K562 (cell line): ENCODE data around the gene RSPH6A. TPM values are rescaled to one million over a fixed set of nuclear protein-coding genes. Genes with fewer than 3 reads are reported as not detected.

Source experiments
- ATAC-seq: fragments of 200-7000 bp; cut with Tn5 transposase; 3 replicates; pipeline ENCODE4 v1.9.1; 2020; ENCODE audit warnings: moderate library complexity
- BruUV-seq: library from RNA; stranded (reverse); fragments of 400-500 nt; replicated peaks from 2 replicates; lab custom pipeline; 2021; lab: Mats Ljungman, UMichigan
- CTCF ChIA-PET: fragments of 300-600 bp; formaldehyde crosslinking; extraction: SDS; loops from one replicate; lab custom pipeline; 2021; ENCODE audit warnings: low intra/inter-chr PET ratio; lab: Yijun Ruan, JAX
- POLR2A ChIA-PET: fragments of 300-600, 350-650 bp; sonication (Branson Sonifier 250); formaldehyde crosslinking; extraction: SDS; loops from one replicate; lab custom pipeline; 2021; ENCODE audit warnings: antibody characterized with exemption, inconsistent platforms; lab: Yijun Ruan, JAX
- DNase-seq, 4 experiments: peaks; one replicate each; pipeline versions ENCODE4 v3.0.0 to v3.0.0-alpha.2; 2011 to 2018; ENCODE audit warnings: low spot score in 3 of 4, mixed read lengths in 3 of 4; ENCODE audit errors: extremely low read depth in 1 of 4
- FAIRE-seq: peaks from 2 replicates; lab custom pipeline; 2011; peaks lifted over from hg19 to GRCh38; lab: Jason Lieb, UNC
- H2AFZ ChIP-seq: 2 replicates; pipeline ENCODE4 v1.6.0; 2011; ENCODE audit warnings: low read depth, low read length, control low read depth, inconsistent platforms
- H3K27ac ChIP-seq: fragments of 200-600 bp; 3 replicates; pipeline ENCODE4 v1.8.0; 2011; ENCODE audit warnings: low read depth, mild to moderate bottlenecking, control low read depth, inconsistent platforms, low read length, moderate library complexity, mixed read lengths; ENCODE audit errors: extremely low read depth
- H3K27me3 ChIP-seq, 2 experiments: fragments of 300-600 bp in 1 of 2; 2 replicates in 1 of 2; 3 replicates in 1 of 2; pipeline versions ENCODE4 v1.6.0 to v1.8.0; 2011; ENCODE audit warnings: inconsistent platforms in 2 of 2, low read length in 2 of 2, mild to moderate bottlenecking in 1 of 2, mixed read lengths in 1 of 2, moderate library complexity in 1 of 2; ENCODE audit not compliant: control insufficient read depth in 2 of 2, insufficient read depth in 2 of 2
- H3K36me3 ChIP-seq: fragments of 300-600 bp; 3 replicates; pipeline ENCODE4 v1.8.0; 2011; ENCODE audit warnings: mild to moderate bottlenecking, low read length, inconsistent platforms; ENCODE audit not compliant: control insufficient read depth, insufficient read depth
- H3K4me1 ChIP-seq, 2 experiments: fragments of 200-600 bp in 1 of 2; replicated peaks in 1 of 2; 2 replicates in 1 of 2; 3 replicates in 1 of 2; pipeline versions ENCODE4 v1.5.1 to v1.8.0; 2011; ENCODE audit warnings: inconsistent platforms in 2 of 2, low read length in 2 of 2, mild to moderate bottlenecking in 1 of 2, mixed read lengths in 1 of 2, moderate library complexity in 1 of 2; ENCODE audit not compliant: control insufficient read depth in 2 of 2, insufficient read depth in 2 of 2
- H3K4me2 ChIP-seq: 2 replicates; pipeline ENCODE4 v1.6.1; 2011; ENCODE audit warnings: low read length, control low read depth, inconsistent platforms, mixed read lengths; ENCODE audit not compliant: insufficient read depth
- H3K4me3 ChIP-seq: fragments of 200-600 bp; sonication (generic), shearing (Covaris generic); 2 replicates; pipeline ENCODE4 v1.5.1; 2016; ENCODE audit warnings: control low read depth, inconsistent platforms
- H3K79me2 ChIP-seq: fragments of 200-600 bp; 3 replicates; pipeline ENCODE4 v1.8.0; 2011; ENCODE audit warnings: low read length, inconsistent platforms; ENCODE audit not compliant: control insufficient read depth, insufficient read depth
- H3K9ac ChIP-seq, 2 experiments: 2 replicates each; pipeline versions ENCODE4 v1.6.0 to v1.6.1; 2011; ENCODE audit warnings: low read depth in 2 of 2, low read length in 2 of 2, control low read depth in 1 of 2, inconsistent platforms in 1 of 2, mild to moderate bottlenecking in 1 of 2, mixed read lengths in 1 of 2; ENCODE audit not compliant: insufficient read depth in 1 of 2
- H3K9me1 ChIP-seq: one replicate; pipeline ENCODE4 v1.6.0; 2011; ENCODE audit warnings: inconsistent platforms, mild to moderate bottlenecking, low read length, moderate library complexity; ENCODE audit not compliant: control insufficient read depth, insufficient read depth
- H3K9me3 ChIP-seq: replicated peaks from 2 replicates; pipeline ENCODE4 v1.5.1; 2011; ENCODE audit warnings: low read depth, low read length, inconsistent platforms; ENCODE audit not compliant: control insufficient read depth, insufficient read depth
- H4K20me1 ChIP-seq: replicated peaks from 2 replicates; pipeline ENCODE4 v1.6.1; 2011; ENCODE audit warnings: low read length, inconsistent platforms, mixed read lengths; ENCODE audit not compliant: control insufficient read depth, insufficient read depth
- BCOR ChIP-seq: fragments of 450-650 bp; IDR thresholded peaks from 2 replicates; pipeline ENCODE4 v1.6.1; 2016
- KDM1A ChIP-seq, 2 experiments: fragments of 450-650 bp; IDR thresholded peaks; 2 replicates each; pipeline ENCODE4 v1.6.1; 2016; ENCODE audit warnings: mild to moderate bottlenecking in 2 of 2
- LCOR ChIP-seq: sonication (generic); formaldehyde crosslinking; IDR thresholded peaks from 2 replicates; pipeline ENCODE4 v1.8.0; 2022; ENCODE audit warnings: mild to moderate bottlenecking, missing genetic modification reagents
- PCBP1 ChIP-seq: fragments of 200-400 bp; formaldehyde crosslinking; IDR thresholded peaks from 2 replicates; pipeline ENCODE4 v1.6.1; 2018; ENCODE audit warnings: mild to moderate bottlenecking, low read depth, low read length; ENCODE audit not compliant: poor library complexity, severe bottlenecking
- PRDM10 ChIP-seq: fragments of 450-650 bp; IDR thresholded peaks from 2 replicates; pipeline ENCODE4 v1.6.1; 2018; ENCODE audit not compliant: partially characterized antibody
- RBM25 ChIP-seq: fragments of 200-400 bp; formaldehyde crosslinking; IDR thresholded peaks from 2 replicates; pipeline ENCODE4 v1.6.1; 2018; ENCODE audit warnings: low read length, low read depth, moderate library complexity; ENCODE audit not compliant: severe bottlenecking
- SMAD4 ChIP-seq: fragments of 250-450 bp; sonication (Bioruptor Pico); conservative IDR thresholded peaks from 2 replicates; pipeline ENCODE4 v1.8.0; 2021; ENCODE audit warnings: inconsistent platforms, mild to moderate bottlenecking, moderate library complexity
- TFE3 ChIP-seq: fragments of 450-650 bp; formaldehyde crosslinking; IDR thresholded peaks from 2 replicates; pipeline ENCODE4 v1.4.0; 2020; ENCODE audit warnings: mild to moderate bottlenecking, mixed read lengths
- WGBS: fragments of 100-300 bp; shearing (Covaris generic); methylation state at CpG from one replicate; pipeline ENCODE4 v1.1.6; 2016; ENCODE audit warnings: low coverage, mixed read lengths; ENCODE audit not compliant: insufficient coverage; ENCODE audit errors: missing lambda C conversion rate; 5-methylcytosine and 5-hydroxymethylcytosine counted together
- in situ Hi-C: fragments of 300-500 bp; cut with MboI; formaldehyde crosslinking; loops from 4 replicates; pipeline ENCODE4 v1.15.0; 2018; ENCODE audit warnings: inconsistent platforms, mixed read lengths
- intact Hi-C: fragments of 100-400 bp; cut with micrococcal nuclease; formaldehyde crosslinking; loops from 2 replicates; pipeline ENCODE4 v1.14.2; 2022
- polyA plus RNA-seq, 8 experiments: library from polyadenylated mRNA; depleted of rRNA in 4 of 8; stranded (reverse) in 5 of 8; unstranded in 3 of 8; fragments of >200 nt; fragmentation: Nextera tagmentation in 2 of 8; fragmentation: Illumina TruSeq in 1 of 8; extraction: Ambion mirVana in 2 of 8; extraction: Trizol in 1 of 8; gene quantifications; 2 replicates each; pipeline versions ENCODE4 v1.2.1 to v1.2.3, GENCODE V29; 2011 to 2014; ENCODE audit warnings: inconsistent platforms in 1 of 8, missing spikeins in 1 of 8
- total RNA-seq, 7 experiments: library from RNA; depleted of rRNA in 6 of 7; stranded (reverse); fragments of >200 nt in 6 of 7; fragmentation: Illumina TruSeq in 2 of 7; extraction: Trizol in 2 of 7; gene quantifications; 2 replicates each; pipeline versions ENCODE4 v1.2.1 to v1.2.3, GENCODE V29; 2011 to 2021; ENCODE audit warnings: low replicate concordance in 1 of 7

The RSPH6A gene
- total and polyA plus RNA-seq, 9 of the 15 experiments (the other 6 are each of a cell fraction or from before 2014, with no cell fraction given): 0.03 to 0.15 (median 0.07) TPM; not detected in 5

GRCh38 chr19:45789035-45789786, 25.9 kb downstream of the RSPH6A start:
- H4K20me1 ChIP-seq: peaks cover 3% of the 10 kb centered on the region
- no peak overlapping the region for H3K9ac ChIP-seq
- DNase-seq (no peak), ATAC-seq (no peak), FAIRE-seq (peak; percentile 49)
- H3K9me3 ChIP-seq: no peaks in the 10 kb centered on the region
- CTCF ChIA-PET: no interaction called here
- TSS peak; percentile 3 for BruUV-seq
- no peak overlapping the region for H3K4me2 ChIP-seq
- no peaks in the 10 kb centered on the region for H3K27me3 ChIP-seq
- intact Hi-C loops (no loop called here), in situ Hi-C loops (no loop called here)
- no peak overlapping the region for H3K4me3 ChIP-seq
- POLR2A ChIA-PET: interaction anchor here (1.0 to 1.4 kb wide), 3 partner anchors 10 to 64 kb away, joined by 3 to 5 read pairs (median 4); no protein-coding TSS in a partner anchor
- TF ChIP-seq RBM25 (peak; percentile 73), TFE3 (CRISPR knock-in tag) (peak; percentile 28; the same call in 1 of the 2 replicates), PRDM10 (no peak), SMAD4 (no peak), KDM1A (IDR thresholded peaks at IDR 0.05) (peak in 1 of 2 experiments; percentile 14; a peak in 1 of 4 replicates), BCOR (peak; percentile 49), LCOR (CRISPR knock-in tag) (no peak), PCBP1 (no peak)
- H3K27ac ChIP-seq: no peak overlapping the region
- no peak overlapping the region for H2AFZ ChIP-seq
- H3K4me1 ChIP-seq: peaks cover 19 to 41% of the 10 kb centered on the region in 2 experiments
- peaks cover 59% of the 10 kb centered on the region; the same call in 2 of the 3 replicates for H3K36me3 ChIP-seq
- H3K9me1 ChIP-seq: peaks cover 8% of the 10 kb centered on the region
- WGBS: 94% methylated on average over 15 of the region's 15 CpGs
- H3K79me2 ChIP-seq: peaks cover 19% of the 10 kb centered on the region
